ENCODE data around the gene SLC6A18.
A peak's percentile ranks its signal among the peaks of the same experiment; 100 is the strongest.
"Not testable (repeated sequence)": the region's sequence is repeated elsewhere in the genome, so short reads cannot be mapped to it uniquely, and the experiment has no call there.

Gene SLC6A18

GRCh38 chr5:1216918-1217295, 8.3 kb upstream of the SLC6A18 start:
- DNase-seq: no peak

- no peak for DNase-seq
Measured at GRCh38 chr5:1217596-1218206, 7.5 kb upstream of the SLC6A18 start.

GRCh38 chr5:1218351-1219080, 6.7 kb upstream of the SLC6A18 start:
- DNase-seq: no peak

- DNase-seq: no peak
Measured at GRCh38 chr5:1219098-1219767, 5.9 kb upstream of the SLC6A18 start.

- no peak for DNase-seq
Measured at GRCh38 chr5:1219768-1220100, 5.4 kb upstream of the SLC6A18 start.

GRCh38 chr5:1220351-1220750, 4.8 kb upstream of the SLC6A18 start:
- DNase-seq: no peak

- no peak for DNase-seq
Measured at GRCh38 chr5:1220831-1221230, 4.3 kb upstream of the SLC6A18 start.

GRCh38 chr5:1221721-1222120, 3.5 kb upstream of the SLC6A18 start:
- no peak for DNase-seq

GRCh38 chr5:1222147-1222546, 3.0 kb upstream of the SLC6A18 start:
- DNase-seq: no peak

GRCh38 chr5:1222621-1223277, 2.4 kb upstream of the SLC6A18 start:
- no peak for DNase-seq

GRCh38 chr5:1223278-1223670, 1.9 kb upstream of the SLC6A18 start:
- no peak for DNase-seq

GRCh38 chr5:1224631-1225030, 550 bp upstream of the SLC6A18 start:
- DNase-seq: no peak

GRCh38 chr5:1226231-1226630, 1.1 kb downstream of the SLC6A18 start:
- no peak for DNase-seq

- no peak for DNase-seq
Measured at GRCh38 chr5:1226839-1227581, 1.8 kb downstream of the SLC6A18 start.

- no peak for DNase-seq
Measured at GRCh38 chr5:1227667-1228066, 2.5 kb downstream of the SLC6A18 start.

- DNase-seq: no peak
Measured at GRCh38 chr5:1228120-1228519, 2.9 kb downstream of the SLC6A18 start.

GRCh38 chr5:1229023-1229422, 3.8 kb downstream of the SLC6A18 start:
- not testable (repeated sequence) for DNase-seq

GRCh38 chr5:1229822-1230221, 4.6 kb downstream of the SLC6A18 start:
- DNase-seq: no peak

GRCh38 chr5:1230551-1230950, 5.4 kb downstream of the SLC6A18 start:
- DNase-seq: no peak

GRCh38 chr5:1231354-1231905, 6.2 kb downstream of the SLC6A18 start:
- no peak for DNase-seq

GRCh38 chr5:1232780-1233179, 7.6 kb downstream of the SLC6A18 start:
- no peak for DNase-seq

- DNase-seq: peak; percentile 38
Measured at GRCh38 chr5:1235379-1235778, 10.2 kb downstream of the SLC6A18 start.

GRCh38 chr5:1235838-1236237, 10.7 kb downstream of the SLC6A18 start:
- no peak for DNase-seq
